GM19395 (cell line): Measurements from ENCODE around the gene PHACTR1.
"Not testable (repeated sequence)": the region's sequence is repeated elsewhere in the genome, so short reads cannot be mapped to it uniquely, and the experiment has no call there.

Experiments
- ATAC-seq: cut with Tn5 transposase; IDR thresholded peaks from one replicate; pipeline ENCODE4 v1.9.1; 2021; ENCODE audit warnings: mild to moderate bottlenecking, moderate library complexity; ENCODE audit not compliant: unreplicated experiment

Gene PHACTR1

DNA sequence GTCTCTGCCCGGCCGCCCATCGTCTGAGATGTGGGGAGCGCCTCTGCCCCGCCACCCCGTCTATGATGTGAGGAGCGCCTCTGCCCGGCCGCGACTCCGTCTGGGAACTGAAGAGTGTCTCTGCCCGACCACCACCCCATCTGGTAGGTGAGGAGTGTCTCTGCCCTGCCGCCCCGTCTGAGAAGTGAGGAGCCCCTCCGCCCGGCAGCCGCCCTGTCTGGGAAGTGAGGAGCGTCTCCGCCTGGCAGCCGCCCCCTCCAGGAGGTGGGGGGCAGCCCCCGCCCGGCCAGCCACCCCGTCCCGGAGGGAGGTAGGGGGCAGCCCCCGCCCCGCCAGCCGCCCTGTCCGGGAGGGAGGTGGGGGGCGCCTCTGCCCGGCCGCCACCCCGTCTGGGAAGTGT, 417.3 kb downstream of the PHACTR1 start:
- not testable (repeated sequence) for ATAC-seq

DNA sequence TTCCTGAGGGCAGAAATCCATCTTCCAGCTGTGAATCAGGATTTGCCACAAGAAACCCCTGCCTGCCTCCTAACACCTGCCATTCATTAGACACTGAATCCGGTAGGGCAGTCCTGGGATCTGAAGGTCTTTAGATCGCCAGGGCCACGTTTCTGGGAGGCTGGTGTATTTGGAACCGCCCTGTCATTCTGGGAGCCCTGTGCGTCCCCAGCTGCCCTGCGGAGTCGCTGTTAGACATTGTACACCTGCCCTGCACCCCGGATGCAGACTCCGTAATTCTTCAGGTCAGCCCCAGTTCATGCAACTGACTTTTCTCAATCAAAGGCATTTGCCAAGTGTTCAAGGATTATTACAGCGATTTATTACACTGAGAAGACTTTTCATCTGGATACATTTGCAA, 418.6 kb downstream of the PHACTR1 start:
- no peak for ATAC-seq

DNA sequence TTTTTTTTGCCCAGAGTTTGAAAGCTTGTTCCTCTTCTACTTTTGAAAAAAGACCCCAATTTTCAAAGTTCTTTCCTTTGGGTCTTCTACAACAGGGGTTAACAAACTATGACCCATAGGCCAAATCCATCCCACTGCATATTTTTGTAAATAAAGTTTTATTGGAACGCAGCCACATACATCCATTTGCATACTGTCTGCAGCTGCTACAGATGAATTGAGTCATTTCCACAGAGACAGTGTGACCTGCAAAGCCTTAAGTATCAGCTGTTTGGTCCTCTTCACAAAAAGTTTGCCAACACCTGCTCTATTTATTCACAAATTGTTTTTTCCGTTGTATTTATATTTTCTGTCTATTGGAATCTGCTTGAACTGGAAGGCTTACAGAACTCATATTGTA, 422.6 kb downstream of the PHACTR1 start:
- ATAC-seq, result no peak

DNA sequence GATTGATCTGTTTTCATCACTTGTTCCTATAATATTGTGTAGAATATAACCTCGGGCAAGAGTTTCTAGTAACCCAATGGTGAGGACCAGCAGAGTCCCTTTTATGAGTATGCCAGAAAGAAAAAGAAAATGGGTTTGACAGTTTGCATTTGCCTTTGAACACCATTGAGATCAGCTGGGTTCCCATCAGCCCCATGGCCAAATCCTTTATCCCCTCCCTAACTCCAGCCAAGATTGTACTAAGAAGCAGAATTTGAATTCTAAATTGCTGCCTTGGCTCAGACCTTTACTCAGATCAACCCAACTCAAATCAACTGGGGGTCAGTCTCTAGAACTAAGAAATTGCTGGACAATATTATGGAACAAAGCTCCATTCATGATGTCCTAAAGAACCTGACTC, 424.4 kb downstream of the PHACTR1 start:
- no peak for ATAC-seq

DNA sequence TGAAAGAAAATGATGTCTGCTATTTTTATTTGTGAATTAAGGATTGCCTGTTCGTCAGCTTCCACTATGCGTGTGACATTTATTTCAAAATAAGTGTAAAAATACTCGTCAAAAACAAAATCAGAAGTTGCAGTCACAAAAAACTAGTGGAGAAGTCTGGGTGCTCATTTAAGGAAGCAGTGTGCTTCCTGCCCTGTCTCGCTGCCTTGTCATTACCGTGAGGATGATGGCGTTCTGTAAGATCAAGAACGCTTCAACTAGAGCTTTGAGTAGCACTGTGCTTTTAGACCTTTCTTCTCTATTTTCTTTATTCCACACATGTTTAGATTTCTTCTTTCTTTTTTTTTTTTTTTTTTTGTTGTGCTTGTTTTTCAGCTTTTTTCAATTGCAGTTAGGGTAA, 424.8 kb downstream of the PHACTR1 start:
- ATAC-seq, result no peak

DNA sequence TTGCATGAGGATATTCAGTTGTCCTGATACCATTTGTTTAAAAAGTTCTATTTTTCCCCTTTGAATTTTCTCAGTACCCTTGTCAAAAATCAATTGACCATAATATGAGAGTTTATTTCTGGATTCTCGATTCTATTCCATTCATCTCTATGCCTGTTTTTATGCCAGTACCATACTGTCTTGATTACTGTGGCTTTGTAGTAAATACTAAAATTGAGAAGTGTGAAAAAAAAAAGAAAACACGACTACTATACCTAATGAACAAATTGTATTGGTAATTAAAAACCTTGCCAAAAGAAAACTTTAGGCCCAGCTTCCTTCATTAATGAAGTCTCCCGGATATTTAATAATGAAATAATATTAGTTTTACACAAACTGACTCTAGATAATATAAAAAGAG, 426.0 kb downstream of the PHACTR1 start:
- no peak for ATAC-seq

DNA sequence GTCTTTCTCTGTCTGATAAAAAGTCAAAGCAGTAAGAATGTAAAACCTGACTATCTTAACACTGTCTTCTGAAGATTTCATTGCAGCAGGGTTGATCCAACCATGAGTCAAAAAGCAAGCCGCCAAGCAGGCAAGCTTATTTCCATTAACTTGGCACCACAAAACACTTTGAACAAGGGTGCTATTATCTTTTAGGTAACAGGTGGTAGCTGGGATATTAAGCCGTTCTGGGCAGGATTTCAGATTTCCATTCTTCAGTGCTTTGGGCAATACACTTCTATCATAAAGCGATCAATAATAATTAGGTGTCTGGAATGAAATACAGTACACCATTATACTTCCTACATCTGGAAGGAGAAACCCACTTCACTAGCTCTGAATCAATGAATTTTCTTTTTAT, 429.9 kb downstream of the PHACTR1 start:
- no peak for ATAC-seq

DNA sequence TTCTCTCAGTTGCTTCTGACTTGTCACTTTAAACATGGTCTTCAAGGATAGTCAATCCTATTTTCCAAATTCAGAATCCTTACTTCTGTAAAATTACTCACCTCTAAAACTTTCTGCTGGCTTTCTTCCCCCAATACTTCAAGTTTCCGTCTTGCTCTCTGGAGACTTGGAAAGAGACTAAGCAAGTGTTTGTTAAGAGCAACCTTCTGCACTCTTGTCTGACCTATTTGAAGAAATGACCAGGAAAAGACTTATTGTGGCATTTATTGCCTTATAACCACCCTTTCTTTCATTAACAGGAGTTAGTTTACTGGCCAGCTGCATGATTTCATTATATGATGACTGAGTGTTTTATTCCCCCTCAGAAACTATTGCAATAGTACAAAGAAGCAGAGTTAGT, 430.8 kb downstream of the PHACTR1 start:
- ATAC-seq, result no peak

DNA sequence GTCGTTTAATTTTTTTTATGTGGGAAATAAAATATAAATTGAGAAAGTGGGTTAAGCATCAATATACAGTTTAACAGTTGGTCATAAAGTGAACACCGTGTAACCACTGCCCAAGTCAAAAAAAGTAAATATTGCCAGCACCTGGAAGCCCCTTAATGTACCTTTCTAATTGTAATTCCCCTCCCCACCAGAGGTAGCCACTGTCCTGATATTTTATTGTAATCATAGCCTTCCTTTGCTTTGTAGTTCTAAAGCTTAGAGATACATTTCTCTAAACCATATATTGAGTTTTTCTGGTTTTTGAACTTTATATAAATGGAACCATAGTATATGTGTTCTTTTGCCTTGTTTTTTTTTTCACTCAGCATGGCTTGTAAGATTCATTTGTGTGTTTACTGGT, 431.2 kb downstream of the PHACTR1 start:
- no peak for ATAC-seq

DNA sequence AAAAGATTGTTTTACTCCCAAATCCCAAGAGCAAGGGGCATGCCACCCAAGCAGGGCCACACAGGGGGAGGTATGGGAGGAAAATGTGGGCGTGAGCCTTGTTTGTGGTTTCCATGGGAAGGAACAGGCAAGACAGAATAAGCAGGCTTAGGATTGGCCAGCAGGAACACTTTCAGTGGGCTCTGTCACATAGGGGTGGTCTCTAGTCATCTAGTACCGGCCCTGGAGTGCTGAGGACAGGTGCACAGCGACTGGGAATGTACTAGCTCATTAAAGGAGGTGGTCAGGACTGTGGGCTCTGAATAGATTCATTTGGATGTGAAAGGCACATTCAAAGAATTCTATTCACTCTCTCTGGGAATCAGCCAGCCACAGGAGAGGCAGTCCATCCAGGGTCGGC, 436.2 kb downstream of the PHACTR1 start:
- no peak for ATAC-seq

DNA sequence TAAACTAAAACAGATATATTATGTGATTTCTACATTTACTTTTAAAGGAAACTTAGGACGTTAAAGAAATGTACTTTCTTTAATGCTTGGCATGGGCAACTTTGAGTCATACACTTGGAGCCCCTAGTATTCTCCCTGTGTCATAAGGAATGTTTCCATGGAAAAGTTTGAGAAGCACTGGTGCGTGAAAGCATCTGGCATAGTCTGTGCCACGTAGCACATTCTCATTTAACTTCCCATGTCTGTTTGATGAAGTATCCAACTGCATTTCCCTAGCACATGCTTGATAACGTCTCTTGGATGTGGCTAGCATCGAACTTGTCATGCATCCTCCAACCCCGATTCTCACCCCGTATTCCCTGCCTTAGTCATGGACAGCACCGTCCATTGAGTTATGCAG, 439.8 kb downstream of the PHACTR1 start:
- ATAC-seq, result no peak

DNA sequence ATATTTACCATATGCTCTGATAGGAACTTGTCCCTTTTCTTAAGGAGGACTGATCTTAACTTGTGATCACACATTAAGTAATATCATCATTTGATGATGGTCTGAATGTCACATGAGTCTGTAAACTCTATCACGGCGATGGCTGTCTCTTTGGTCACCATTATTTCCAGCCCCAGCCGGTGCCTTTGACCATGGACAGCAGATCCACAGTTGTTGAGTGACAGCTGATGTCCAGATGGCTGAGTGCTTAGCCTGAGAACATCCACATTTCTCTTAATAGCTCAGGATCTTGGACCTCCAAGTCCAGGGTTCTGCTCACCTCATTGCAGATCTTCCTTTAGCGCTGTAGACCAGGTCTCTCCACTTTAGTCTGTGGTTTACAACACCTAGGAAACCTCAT, 440.7 kb downstream of the PHACTR1 start:
- no peak for ATAC-seq

DNA sequence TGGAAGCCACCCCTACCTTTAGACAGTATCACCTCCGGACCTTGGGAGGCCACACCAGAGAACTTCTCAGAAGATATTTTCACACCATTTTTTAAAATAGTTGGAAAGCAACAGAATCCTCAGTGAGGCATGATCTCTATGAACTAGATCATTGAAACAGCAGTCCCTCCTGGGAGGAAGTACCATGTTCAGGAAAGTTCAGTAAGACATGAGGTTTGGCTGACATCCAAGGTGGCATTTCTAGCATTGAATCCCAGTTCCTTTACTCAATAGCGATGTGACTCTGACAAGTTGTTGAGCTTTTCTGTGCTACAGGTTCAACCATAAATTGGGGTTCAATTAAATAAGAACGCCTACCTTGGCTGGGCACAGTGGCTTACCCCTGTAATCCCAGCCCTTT, 442.7 kb downstream of the PHACTR1 start:
- no peak for ATAC-seq

DNA sequence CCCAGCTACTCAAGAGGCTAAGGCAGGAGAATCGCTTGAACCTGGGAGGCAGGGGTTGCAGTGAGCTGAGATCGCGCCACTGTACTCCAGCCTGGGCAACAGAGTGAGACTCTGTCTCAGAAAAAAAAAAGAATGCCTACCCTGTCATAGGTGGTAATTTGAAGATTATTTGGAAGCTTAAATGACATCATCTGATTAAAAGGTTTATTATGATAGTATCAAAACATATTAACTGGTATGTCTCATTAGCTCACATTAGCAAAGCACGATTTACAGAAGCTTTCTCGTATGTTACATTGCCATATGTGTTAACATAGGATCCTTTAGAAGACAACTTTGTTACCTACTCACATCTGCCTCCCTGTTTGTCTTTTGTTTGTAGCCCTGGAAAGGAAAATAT, 443.3 kb downstream of the PHACTR1 start:
- not testable (repeated sequence) for ATAC-seq

DNA sequence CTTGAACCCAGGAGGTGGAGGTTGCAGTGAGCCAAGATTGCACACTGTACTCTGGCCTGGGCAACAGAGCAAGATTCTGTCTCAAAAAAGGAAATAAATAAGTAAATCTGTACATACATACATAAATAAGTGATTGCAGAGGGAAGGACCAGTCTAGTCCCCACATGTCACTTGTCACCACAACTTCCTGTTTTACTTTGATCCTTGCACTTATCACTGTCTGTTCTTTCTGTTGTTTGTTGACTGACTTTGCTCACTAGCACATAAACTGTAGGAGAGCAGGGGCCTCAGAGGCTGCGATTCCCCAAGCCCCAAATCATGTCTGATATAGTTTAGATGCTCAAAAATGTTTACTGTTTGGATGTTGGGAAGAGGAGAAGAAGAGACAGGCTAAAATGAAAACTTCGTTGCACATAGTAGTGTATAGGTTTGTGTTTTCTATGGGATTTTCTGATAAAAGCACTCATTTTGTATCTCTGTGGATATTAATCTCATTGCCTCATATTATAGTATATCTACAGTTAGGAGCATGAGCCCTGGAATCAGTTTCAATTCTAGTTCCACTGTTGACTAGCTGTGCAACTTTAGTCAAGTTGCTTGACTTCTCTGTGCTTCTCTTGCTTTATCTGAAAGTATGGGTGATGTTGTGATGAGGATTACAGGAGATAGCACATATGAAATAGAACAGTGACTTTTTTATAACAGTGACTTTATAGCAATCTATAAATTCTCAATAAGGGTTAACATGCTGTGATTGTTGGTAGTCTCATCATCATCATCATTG, 446.8 kb downstream of the PHACTR1 start:
- ATAC-seq, result no peak

DNA sequence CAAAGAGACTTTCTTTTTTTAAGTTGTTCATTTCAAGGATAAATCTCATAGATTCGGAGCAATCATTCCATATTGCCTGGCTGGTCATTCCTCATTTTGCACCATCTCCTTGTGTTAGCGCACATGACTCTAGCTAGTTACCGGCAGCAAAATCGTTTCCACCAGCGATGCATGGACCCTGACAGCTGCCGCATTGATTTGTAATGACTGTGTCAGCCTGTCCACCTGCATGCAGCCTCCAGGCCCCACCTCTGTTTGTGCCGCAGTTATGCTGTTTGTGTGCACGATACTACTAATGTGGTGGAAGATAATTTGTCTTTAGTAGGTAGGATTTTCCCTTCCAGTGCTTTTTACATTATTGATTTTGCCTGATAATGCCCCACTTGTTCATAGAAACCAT, 447.7 kb downstream of the PHACTR1 start:
- no peak for ATAC-seq

DNA sequence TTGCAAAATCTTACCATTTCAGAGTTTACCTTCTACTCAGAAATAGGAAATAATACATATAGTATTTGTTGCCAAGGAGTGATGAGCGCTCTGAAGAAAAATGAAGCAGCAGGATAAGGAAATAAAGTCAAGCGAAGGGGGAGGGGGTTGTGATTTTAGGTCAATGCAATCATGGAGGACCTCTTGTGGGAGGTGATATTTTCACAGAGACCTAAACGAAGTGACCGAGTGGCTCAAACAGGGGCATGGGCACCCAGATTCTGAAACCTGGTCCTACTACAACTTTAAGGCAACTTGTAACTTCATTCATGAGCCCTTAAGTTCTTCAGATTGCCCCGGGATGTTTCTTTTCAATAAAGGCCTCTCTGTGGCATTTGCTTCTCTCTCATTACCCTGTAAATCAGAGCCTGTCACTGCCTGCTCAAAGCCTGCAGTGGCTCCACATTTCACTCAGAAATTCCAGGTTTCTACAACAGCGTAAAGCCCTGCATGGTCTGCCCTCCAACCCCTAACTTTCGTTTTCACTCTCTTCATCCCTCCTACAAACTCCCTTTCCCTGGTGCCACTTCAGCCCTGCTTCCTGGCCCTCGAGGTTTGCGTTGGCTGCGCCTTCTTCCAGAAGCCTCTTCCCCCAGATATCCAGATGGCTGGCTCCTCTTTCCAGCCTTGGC, 449.1 kb downstream of the PHACTR1 start:
- no peak for ATAC-seq

DNA sequence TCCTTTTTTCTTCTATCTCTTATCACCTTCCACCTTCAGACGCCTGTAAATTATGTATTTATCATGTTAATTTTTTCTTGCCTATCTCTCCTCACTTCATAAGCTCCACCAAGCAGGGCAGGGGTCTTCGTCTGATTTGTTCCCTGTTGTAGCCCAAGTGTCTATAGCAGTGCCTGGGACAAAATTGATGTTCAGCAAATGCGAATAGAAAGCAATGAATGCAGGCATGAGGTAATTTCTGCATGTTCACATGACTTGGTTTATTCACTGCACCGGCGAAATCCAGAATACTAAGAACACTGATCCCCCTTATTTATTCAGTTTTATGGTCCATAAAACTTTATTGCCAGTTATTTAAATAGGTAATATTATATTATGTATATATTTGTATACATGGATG, 449.7 kb downstream of the PHACTR1 start:
- no peak for ATAC-seq

DNA sequence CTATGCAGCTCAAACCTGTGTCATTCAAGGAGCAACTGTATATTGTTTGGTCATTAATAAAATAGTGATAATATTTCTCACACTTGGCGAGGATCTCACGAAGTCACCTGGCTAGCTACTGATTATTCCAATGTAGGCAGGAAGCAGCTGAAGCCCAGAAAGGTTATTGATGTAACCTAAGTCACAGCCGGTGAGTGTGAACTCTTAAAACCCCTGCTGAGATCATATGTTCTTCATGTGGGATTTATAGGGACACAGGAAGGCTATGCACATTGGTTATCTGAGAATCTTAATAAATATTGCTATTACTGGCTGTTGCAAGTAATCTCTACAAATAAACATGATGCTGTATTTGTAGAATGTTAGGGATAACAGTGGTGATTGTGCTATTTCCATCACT, 450.3 kb downstream of the PHACTR1 start:
- ATAC-seq, result no peak

DNA sequence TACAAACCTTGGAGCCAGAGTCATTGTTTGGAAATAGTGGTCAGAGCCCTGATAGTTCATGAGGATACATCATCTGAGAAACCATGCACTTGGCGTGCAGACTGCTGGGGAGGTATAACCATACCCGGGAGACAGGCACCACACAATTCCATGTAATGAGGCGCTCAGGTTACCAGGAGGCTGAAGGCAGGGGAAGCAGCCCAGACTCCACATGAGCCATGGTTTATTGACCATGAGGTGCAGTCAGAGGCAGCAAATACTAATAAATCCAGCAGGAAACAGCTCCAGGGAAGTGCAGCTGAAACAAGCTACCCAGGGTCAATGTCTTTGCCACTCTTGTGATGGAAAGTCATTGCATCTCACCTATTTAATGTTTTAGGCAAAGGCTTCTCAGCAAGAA, 455.7 kb downstream of the PHACTR1 start:
- ATAC-seq, result no peak

DNA sequence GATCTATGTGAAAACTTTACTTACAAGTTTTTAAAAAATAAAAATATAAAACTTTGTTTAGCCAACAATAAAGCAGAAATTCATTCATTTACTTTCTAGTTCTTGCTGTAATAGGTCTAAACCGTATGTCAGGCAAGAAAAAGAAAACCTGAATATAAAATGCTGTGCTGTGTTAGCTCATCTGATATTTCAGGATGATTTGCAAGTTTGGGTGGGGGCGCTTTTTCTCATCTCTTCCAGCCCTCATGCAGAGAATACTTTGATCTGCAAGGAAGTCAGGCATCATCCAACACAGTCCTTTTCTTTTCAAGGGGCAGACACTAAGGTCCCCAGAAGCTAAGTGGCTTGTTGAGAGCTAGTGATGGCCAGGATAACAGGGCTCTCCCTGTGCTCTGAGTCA, 458.5 kb downstream of the PHACTR1 start:
- no peak for ATAC-seq

DNA sequence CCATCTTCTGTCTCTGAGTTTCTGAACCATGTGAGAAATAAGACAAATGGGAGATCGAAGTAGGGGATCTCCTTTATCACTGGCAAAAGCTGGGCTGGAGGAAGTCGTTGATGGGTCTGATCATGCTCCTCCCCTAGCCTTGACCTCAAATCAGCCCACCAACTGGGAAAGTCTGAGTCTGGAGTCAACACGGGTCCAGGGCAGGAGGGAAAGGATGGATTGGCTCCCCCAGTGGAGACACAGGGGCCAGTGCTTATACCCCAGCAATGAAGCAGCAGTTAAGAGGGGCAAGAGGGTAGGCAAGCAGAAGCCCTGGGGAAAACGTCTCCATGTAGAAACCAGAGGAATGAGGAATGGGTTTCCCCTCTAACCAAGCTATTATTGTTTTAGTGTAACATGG, 459.2 kb downstream of the PHACTR1 start:
- ATAC-seq, result no peak

DNA sequence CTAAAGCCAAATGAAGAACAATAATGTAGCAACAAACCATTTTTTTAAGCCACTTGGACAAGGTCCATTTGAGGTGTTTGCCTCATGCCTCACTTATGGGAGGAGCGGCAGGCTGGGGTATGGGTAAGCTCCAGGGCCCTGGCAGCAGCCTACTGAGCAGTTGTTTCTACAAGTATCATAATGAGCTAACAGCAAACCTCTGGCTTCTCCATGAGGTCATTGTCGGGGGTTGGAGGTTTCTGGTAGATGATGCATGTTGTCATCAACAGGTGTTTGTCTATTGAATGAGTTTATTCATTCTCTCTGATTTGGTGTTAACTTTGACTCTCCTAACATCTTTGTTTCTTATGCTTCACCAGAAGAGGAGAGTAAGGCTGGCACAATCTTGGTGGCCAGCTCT, 461.1 kb downstream of the PHACTR1 start:
- ATAC-seq, result no peak
